ENCODE data around the gene ADAMTS3. TPM values are rescaled to one million over a fixed set of nuclear protein-coding genes. Genes with fewer than 3 reads are reported as not detected.

Gene ADAMTS3
- total and polyA plus RNA-seq, 3 donors from 2014 or later = 3.9 to 6.8 (median 5.3) TPM

- 72 to 73% methylated on average over 3 of the region's 3 CpGs for WGBS, 2 donors
- TF ChIP-seq CTCF (IDR thresholded peaks at IDR 0.05) = no peak
- TF ChIP-seq POLR2A (IDR thresholded peaks at IDR 0.05) = no peak
- Histone ChIP-seq H3K9me3 (no peaks in the 10 kb centered on the region), H3K4me3 (no peak overlapping the region), H3K4me1 (no peaks in the 10 kb centered on the region), H3K27ac (no peak overlapping the region), H3K36me3 (ENCODE audit: low read depth, missing control alignments) (no peaks in the 10 kb centered on the region), H3K27me3 (no peaks in the 10 kb centered on the region)
- intact Hi-C loops (cut with DNase I; ENCODE audit: low total_unique reads) = no loop called here
- peak; percentile 23 for DNase-seq
These were observed 117.7 kb downstream of the ADAMTS3 start for GRCh38 chr4:72451349-72451748.

- H3K9me3 ChIP-seq = no peaks in the 10 kb centered on the region
- H3K27ac ChIP-seq = no peak overlapping the region
- DNase-seq = no peak
- H3K4me1 ChIP-seq = no peaks in the 10 kb centered on the region
- TF ChIP-seq POLR2A (IDR thresholded peaks at IDR 0.05) (no peak), CTCF (IDR thresholded peaks at IDR 0.05) (no peak)
- intact Hi-C loops (cut with DNase I; ENCODE audit: low total_unique reads) = no loop called here
- H3K27me3 ChIP-seq = no peaks in the 10 kb centered on the region
- no peak overlapping the region for H3K4me3 ChIP-seq
- WGBS, 2 donors = 81 to 96% methylated on average over 1 of the region's 1 CpG
- H3K36me3 ChIP-seq (ENCODE audit: low read depth, missing control alignments) = no peaks in the 10 kb centered on the region
These were observed 119.3 kb downstream of the ADAMTS3 start for GRCh38 chr4:72449705-72450104.

GRCh38 chr4:72448231-72448630 lies 120.8 kb downstream of the ADAMTS3 start:
- intact Hi-C loops (cut with DNase I; ENCODE audit: low total_unique reads) = no loop called here
- WGBS, 2 donors = 69 to 93% methylated on average over 4 of the region's 4 CpGs

GRCh38 chr4:72446353-72447055 lies 122.5 kb downstream of the ADAMTS3 start:
- no peaks in the 10 kb centered on the region for H3K27me3 ChIP-seq
- WGBS, 2 donors = 86 to 87% methylated on average over 3 of the region's 3 CpGs
- no peaks in the 10 kb centered on the region for H3K9me3 ChIP-seq
- no peaks in the 10 kb centered on the region for H3K36me3 ChIP-seq (ENCODE audit: low read depth, missing control alignments)
- H3K27ac ChIP-seq = no peak overlapping the region
- intact Hi-C loops (cut with DNase I; ENCODE audit: low total_unique reads) = no loop called here
- TF ChIP-seq POLR2A (IDR thresholded peaks at IDR 0.05) (no peak), CTCF (IDR thresholded peaks at IDR 0.05) (no peak)
- DNase-seq = no peak
- no peaks in the 10 kb centered on the region for H3K4me1 ChIP-seq
- no peak overlapping the region for H3K4me3 ChIP-seq

More at GRCh38 chr4:72448231-72448630, 120.8 kb downstream of the ADAMTS3 start:
- Histone ChIP-seq H3K4me3 (no peak overlapping the region), H3K4me1 (no peaks in the 10 kb centered on the region), H3K9me3 (no peaks in the 10 kb centered on the region), H3K36me3 (ENCODE audit: low read depth, missing control alignments) (no peaks in the 10 kb centered on the region), H3K27ac (no peak overlapping the region), H3K27me3 (no peaks in the 10 kb centered on the region)
- TF ChIP-seq CTCF (IDR thresholded peaks at IDR 0.05) (no peak), POLR2A (IDR thresholded peaks at IDR 0.05) (no peak)
- DNase-seq = no peak

GRCh38 chr4:72444092-72444491 lies 124.9 kb downstream of the ADAMTS3 start:
- no peak for DNase-seq
- 74 to 81% methylated on average over 1 of the region's 1 CpG for WGBS, 2 donors
- H3K27ac ChIP-seq = no peak overlapping the region

More at GRCh38 chr4:72444092-72444491, 124.9 kb downstream of the ADAMTS3 start:
- Histone ChIP-seq H3K4me1 (no peaks in the 10 kb centered on the region), H3K9me3 (no peaks in the 10 kb centered on the region), H3K27me3 (no peaks in the 10 kb centered on the region), H3K4me3 (no peak overlapping the region), H3K36me3 (ENCODE audit: low read depth, missing control alignments) (no peaks in the 10 kb centered on the region)
- intact Hi-C loops (cut with DNase I; ENCODE audit: low total_unique reads) = no loop called here
- TF ChIP-seq CTCF (IDR thresholded peaks at IDR 0.05) = no peak
- TF ChIP-seq POLR2A (IDR thresholded peaks at IDR 0.05) = no peak
